Activated gamma-delta T cell treated with anti-CD3 and anti-CD28 coated beads, Interleukin-2, amount 50 U/mL, for 16 hours (primary cell): ENCODE measurements around the gene UFC1.
A peak's percentile ranks its signal among the peaks of the same experiment; 100 is the strongest.
"Not testable (repeated sequence)": the region's sequence is repeated elsewhere in the genome, so short reads cannot be mapped to it uniquely, and the experiment has no call there.

Source experiments
- DNase-seq: peaks from one replicate; pipeline ENCODE4 v3.0.0-alpha.2; 2020; ENCODE audit warnings: low read depth

The UFC1 gene

GRCh38 chr1:161153682-161154337 lies at the start of gene UFC1:
TSS of gene UFC1 (plus strand) at chr1:161153978. CDS start at chr1:161153998, 20 bp downstream.
- DNase-seq, result peak; percentile 64

DNA sequence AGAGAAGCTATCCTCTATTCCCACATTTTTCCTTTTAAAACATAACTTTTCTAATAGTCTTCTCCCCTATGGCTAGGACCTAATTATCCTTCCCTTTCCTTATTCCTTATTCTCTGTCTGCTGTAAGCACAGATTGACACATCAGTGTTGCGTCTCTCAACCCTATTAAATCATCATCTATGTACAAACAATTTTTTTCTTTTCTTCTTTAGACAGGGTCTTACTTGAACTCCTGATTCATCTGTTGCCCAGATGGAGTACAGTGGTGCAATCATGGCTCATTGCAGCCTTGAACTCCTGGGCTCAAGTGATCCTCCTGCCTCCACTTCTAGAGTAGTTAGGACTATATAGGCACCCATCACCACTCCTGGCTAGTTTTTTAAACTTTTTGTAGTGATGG lies 47.3 kb upstream of the UFC1 start:
- no peak for DNase-seq

DNA sequence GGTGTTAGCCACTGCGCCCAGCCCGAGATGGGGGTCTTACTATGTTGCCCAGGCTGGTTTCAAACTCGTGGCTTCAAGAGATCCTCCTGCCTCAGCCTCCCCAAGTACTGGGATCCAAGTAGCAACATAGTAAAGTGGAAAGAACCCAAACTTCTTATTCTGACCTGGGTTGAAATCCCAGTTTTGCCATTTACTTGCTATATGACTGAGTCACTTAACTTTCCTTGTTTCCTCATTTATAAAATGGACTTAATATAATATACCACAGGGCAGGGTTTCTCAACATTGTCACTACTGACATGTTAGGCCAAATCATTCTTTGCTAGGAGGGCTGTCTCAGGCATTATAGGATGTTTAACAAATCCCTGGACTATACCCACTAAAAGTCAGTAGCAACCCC lies 42.7 kb upstream of the UFC1 start:
- no peak for DNase-seq

DNA sequence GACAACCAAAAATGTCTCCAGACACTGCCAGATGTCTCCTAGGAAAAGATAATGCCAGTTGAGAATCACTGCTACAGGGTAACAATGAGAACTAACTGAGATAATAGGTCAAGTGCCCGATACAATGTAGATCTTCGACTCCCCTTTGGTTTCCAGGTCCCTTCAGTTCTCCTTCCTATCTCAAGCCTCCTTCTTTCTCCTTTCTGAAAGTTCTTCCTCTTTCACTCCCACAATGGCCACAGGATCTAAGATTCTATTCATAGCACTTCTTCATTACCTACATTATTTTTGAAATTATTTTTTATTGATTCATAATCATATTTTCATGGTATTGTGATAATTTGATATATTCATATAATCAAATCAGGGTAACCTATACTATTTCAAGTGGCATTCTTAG lies 42.3 kb upstream of the UFC1 start:
- no peak for DNase-seq

DNA sequence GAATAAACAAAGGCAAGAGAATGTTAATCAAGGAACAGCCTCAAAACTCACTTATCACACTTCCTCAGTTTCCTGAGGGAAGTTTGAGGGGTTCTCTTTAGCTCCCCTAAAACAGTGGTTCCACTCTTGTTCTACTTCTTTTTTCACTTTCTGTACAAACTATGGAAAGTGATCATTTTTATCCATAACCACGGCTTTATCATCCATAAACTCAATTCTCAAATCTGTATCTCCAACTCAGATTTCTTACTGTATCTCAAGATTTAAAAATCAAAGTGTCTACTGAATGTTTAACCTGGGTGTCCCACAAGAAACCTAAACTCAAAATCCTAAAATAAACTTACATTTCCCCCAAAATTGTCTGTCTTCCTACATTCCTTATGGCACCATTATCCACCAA lies 39.9 kb upstream of the UFC1 start:
- DNase-seq, result no peak

GRCh38 chr1:161114556-161114955 lies 39.2 kb upstream of the UFC1 start:
- DNase-seq, result no peak

- DNase-seq, result no peak
Observed at GRCh38 chr1:161115132-161115711, 38.6 kb upstream of the UFC1 start.

GRCh38 chr1:161115961-161116360 lies 37.8 kb upstream of the UFC1 start:
- DNase-seq, result not testable (repeated sequence)

- peak; percentile 73 for DNase-seq
Observed at GRCh38 chr1:161117759-161118581, 35.8 kb upstream of the UFC1 start, which contains the start of the genes NIT1 and PFDN2. TSS of gene NIT1 (plus strand) at chr1:161118105. CDS start at chr1:161118177, 72 bp downstream. TSS of gene PFDN2 (minus strand) at chr1:161118037. CDS start at chr1:161118026, 11 bp downstream.

DNA sequence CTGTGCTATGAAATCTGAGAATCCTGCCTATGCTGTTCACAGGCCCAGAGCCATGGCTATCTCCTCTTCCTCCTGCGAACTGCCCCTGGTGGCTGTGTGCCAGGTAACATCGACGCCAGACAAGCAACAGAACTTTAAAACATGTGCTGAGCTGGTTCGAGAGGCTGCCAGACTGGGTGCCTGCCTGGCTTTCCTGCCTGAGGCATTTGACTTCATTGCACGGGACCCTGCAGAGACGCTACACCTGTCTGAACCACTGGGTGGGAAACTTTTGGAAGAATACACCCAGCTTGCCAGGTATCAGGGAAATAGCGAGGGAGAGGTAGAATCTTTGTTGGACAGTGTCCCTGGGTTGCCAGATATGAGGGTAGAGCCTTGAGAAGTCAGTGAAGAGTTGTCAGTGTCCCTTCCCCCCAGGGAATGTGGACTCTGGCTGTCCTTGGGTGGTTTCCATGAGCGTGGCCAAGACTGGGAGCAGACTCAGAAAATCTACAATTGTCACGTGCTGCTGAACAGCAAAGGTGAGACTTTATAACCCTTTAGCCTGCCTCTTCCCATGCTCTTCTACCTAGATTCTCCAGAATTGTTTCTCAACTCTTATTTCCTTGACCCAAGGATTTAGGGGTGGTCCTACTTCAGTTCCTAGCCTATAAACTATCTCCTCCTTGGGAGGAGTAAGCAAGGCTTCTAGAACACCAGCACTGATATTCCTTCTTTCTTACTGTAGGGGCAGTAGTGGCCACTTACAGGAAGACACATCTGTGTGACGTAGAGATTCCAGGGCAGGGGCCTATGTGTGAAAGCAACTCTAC lies 34.5 kb upstream of the UFC1 start:
- DNase-seq, result peak; percentile 39

GRCh38 chr1:161121042-161121650 lies 32.6 kb upstream of the UFC1 start:
- DNase-seq, result no peak

DNA sequence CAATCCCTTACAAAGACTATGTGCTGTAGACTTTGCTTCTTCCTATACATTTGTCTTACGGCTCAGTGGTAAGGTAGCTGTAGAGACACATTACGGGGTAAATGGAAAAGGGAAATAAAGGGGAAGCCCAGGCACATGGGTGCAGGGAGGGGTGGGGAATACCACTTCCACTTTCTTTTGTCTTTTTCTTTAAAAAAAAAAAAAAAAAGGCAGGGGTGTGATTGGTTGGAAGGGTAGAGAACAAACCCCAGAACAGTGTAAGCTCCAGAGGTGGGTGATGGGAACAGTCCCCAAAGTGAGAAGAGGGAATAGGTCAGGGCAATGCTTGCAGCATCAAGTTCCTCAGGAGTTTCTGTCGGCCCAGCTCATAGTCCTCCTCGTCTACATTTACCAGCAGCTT lies 31.9 kb upstream of the UFC1 start:
- no peak for DNase-seq

- DNase-seq, result no peak
Observed at GRCh38 chr1:161122967-161123366, 30.8 kb upstream of the UFC1 start.

DNA sequence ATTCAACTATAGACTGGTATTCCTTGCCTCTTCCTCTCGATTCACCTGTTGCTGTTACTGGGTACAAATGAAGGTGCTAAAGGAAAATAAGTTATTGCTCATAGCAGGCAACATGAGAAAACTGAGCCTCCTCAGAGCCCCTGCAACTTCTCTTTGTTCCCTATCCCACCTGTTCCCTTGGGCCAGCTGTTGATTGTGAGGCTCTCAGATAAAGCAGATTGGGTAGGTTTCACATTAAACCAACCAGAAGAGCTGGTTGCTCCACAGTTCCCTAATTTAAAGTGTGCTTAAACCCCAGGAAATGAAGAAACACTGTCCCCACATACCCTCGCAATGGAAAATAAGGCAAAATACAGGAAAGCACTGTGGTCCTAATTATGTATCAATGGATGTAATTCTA lies 26.1 kb upstream of the UFC1 start:
- DNase-seq, result no peak

DNA sequence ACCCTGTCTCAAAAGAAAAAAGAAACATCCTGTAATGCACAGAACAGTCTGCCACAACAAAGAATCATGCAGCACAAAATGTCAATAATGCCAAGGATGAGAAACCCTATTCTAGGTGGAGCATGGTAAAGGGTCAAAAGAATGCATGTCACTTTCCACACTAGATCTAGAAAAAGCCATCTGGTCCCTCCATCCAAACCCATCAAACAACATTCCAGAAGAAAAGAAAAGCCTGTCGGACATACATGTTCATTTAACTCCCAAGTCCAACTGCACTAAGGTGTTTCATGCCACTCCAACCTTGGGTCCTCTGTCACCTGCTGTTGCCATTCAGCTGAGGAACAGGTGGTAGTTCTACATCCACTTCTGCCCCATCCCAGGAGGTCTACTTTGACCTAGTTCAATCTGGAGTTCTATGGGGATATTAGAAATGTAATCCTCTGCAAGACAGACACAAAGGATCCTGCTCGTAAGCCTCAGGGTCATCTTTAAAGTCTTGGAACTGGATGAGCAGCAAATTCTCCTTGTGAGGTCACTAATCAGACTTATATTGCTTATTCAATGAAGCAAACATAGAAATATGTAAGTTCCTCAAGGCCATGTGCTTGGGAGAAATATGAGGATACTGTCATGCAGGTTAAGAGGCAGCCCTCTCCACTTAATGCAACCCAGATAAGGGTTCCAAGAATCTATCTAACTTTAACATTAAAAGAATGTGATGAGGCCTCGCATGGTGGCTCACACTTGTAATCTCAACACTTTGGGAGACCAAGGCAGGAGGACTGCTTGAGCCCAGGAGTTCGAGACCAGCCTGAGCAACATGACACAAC lies 25.0 kb upstream of the UFC1 start:
- no peak for DNase-seq

DNA sequence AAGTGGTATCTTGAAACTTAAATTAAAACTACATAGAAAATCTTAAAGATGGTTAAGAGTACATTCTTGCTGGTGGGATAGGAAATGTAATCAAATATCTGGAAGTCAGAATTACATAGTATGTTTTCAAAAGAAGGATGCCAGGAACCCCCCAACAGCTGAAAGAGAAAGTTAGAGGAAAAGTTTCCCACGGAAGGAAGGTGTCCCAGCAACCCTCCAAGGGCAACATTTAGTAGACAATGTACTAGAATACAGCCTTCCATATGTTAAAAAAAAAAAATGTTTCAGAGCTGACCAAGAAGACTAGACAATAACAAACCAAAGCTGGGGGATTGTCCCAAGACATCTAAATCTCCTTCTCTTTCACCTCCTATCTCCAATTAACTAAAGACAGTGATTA lies 23.5 kb upstream of the UFC1 start:
- no peak for DNase-seq

- DNase-seq, result no peak
Observed at GRCh38 chr1:161131523-161132409, 22.0 kb upstream of the UFC1 start.

DNA sequence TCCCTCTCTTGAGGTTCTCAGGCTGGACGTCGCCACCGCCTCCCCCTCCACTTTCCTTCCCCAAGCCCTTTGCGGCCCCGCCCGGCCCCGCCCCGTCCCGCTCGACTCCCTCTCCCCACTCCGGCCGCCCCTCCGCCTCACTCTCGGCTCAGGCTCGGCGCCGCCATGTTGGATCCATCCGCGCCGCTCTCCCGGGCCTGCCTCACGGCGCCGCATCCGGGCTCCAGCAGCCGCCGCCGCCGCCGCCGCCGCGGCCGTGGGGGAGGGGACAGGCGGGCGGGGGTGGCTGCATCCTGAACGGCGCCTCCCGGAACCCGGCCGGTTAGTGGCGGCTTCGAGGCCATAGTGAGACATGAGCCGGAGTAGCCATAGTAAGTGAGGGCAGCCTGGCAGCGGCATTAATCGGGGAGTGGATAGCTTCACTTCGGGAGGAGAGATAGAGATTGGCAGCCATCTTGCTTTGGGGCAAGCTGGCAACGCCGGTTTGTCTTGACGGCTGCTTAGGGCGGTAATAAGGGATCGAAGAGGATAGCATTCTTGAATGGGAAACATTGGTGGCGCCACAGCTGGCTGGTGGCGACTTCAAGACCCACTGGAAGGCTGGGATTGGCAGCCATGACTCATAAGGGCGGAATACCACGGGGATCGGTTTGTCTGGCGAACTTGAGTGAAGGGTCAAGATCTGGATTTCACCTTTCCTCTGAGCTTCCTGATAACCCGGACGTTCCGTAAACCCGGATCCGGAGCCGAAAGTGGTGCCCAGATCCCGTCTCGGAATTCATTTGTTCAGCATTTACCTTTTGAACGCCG lies 21.2 kb upstream of the UFC1 start, which contains the start of gene DEDD:
Gene DEDD (minus strand): TSS at position 258 of the 810 bp plus-strand sequence. CDS start 8,205 bp downstream, outside the sequence.
- DNase-seq, result peak; percentile 82
